Mesodermal cell (in vitro differentiated cells): ENCODE results near the gene RRBP1.
A peak's percentile ranks its signal among the peaks of the same experiment; 100 is the strongest.

ENCODE experiments used
- H3K27ac ChIP-seq: 2 replicates; pipeline ENCODE4 v1.7.0; 2013; ENCODE audit warnings: mild to moderate bottlenecking, low read depth, low read length, moderate library complexity; ENCODE audit not compliant: severe bottlenecking
- H3K36me3 ChIP-seq: 2 replicates; pipeline ENCODE4 v1.7.1; 2013; ENCODE audit warnings: mild to moderate bottlenecking, low read length, moderate library complexity; ENCODE audit not compliant: control insufficient read depth, insufficient read depth
- H3K4me1 ChIP-seq: one replicate; pipeline ENCODE4 v1.7.1; 2013; ENCODE audit warnings: mild to moderate bottlenecking, low read length; ENCODE audit not compliant: insufficient read depth, control insufficient read depth, poor library complexity, severe bottlenecking
- H3K4me3 ChIP-seq: 2 replicates; pipeline ENCODE4 v1.7.0; 2013; ENCODE audit warnings: low read length, control low read depth, mild to moderate bottlenecking; ENCODE audit not compliant: insufficient read depth, poor library complexity, severe bottlenecking; ENCODE audit errors: extremely low read depth
- H3K9me3 ChIP-seq: 2 replicates; pipeline ENCODE4 v1.7.1; 2013; ENCODE audit warnings: mild to moderate bottlenecking, low read length, moderate library complexity; ENCODE audit not compliant: control insufficient read depth
- WGBS, 2 experiments: methylation state at CpG; one replicate each; pipeline ENCODE4 v1.1.5; 2013; ENCODE audit warnings: missing lambda C conversion rate in 2 of 2; ENCODE audit not compliant: insufficient coverage in 2 of 2; 5-methylcytosine and 5-hydroxymethylcytosine counted together

RRBP1 gene

DNA sequence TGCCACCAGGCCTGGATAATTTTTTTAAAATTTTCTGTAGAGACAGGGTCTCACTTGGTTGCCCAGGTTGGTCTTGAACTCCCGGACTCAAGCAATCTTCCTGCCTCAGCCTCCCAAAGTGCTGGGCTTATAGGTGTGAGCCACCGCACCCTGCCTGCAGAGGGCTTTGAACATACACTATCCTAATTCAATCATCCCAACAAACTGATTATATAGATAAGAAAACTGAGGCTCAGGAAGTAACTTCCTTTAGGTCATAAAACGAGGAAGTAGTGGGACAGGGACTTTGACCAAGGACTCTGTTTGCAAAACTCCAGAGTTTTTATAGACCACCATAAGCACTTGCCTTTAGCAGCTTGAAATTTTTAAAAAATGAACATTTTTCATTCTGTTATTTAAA is 12.7 kb upstream of the RRBP1 start:
- Histone ChIP-seq H3K36me3 (no peaks in the 10 kb centered on the region), H3K9me3 (no peaks in the 10 kb centered on the region), H3K4me1 (no peaks in the 10 kb centered on the region), H3K4me3 (no peak overlapping the region), H3K27ac (no peak overlapping the region)
- 94 to 100% methylated on average over 1 to 2 of the region's 3 CpGs for WGBS, 2 experiments

- Histone ChIP-seq H3K27ac (no peak overlapping the region), H3K4me3 (no peak overlapping the region), H3K4me1 (peaks cover 3% of the 10 kb centered on the region), H3K9me3 (no peaks in the 10 kb centered on the region), H3K36me3 (no peaks in the 10 kb centered on the region)
- WGBS, 2 experiments = 77 to 81% methylated on average over 18 of the region's 18 CpGs
Observed at GRCh38 chr20:17693444-17694001, 11.5 kb upstream of the RRBP1 start.

GRCh38 chr20:17691758-17692157 is 9.7 kb upstream of the RRBP1 start:
- Histone ChIP-seq H3K27ac (no peak overlapping the region), H3K9me3 (no peaks in the 10 kb centered on the region), H3K4me1 (peaks cover 3% of the 10 kb centered on the region), H3K36me3 (no peaks in the 10 kb centered on the region), H3K4me3 (no peak overlapping the region)
- WGBS, 2 experiments = 80 to 89% methylated on average over 1 of the region's 2 CpGs

GRCh38 chr20:17690144-17690543 is 8.1 kb upstream of the RRBP1 start:
- no peaks in the 10 kb centered on the region for H3K36me3 ChIP-seq
- no peaks in the 10 kb centered on the region for H3K9me3 ChIP-seq
- peaks cover 3% of the 10 kb centered on the region for H3K4me1 ChIP-seq
- WGBS, 2 experiments = 100% methylated on average over 1 of the region's 2 CpGs; no CpG with 5 or more reads in 1 of the 2 experiments
- H3K27ac ChIP-seq = no peak overlapping the region
- no peak overlapping the region for H3K4me3 ChIP-seq

DNA sequence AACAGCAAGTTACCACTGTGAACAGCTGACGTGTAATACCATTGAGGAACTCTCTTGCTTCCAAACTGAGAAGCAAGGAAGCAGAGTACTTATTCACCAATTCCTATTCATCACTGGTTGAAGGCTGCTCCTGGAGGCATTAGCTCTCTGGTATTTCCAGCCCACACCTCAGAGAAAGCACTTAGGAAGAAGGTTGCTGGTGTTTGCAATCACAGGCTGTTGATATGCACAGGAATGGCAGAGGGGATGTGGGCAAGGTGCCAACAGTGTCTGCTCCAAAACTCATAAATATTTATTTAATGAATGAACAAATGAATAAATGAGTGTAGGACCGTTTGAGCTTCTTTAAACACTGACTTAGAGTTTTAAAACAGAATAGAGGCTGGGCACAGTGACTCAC is 6.9 kb upstream of the RRBP1 start:
- Histone ChIP-seq H3K4me1 (peaks cover 3% of the 10 kb centered on the region), H3K4me3 (no peak overlapping the region), H3K27ac (no peak overlapping the region), H3K36me3 (no peaks in the 10 kb centered on the region), H3K9me3 (no peaks in the 10 kb centered on the region)
- 58% methylated on average over 2 of the region's 2 CpGs; no CpG with 5 or more reads in 1 of the 2 experiments for WGBS, 2 experiments

GRCh38 chr20:17687800-17688199 is 5.8 kb upstream of the RRBP1 start:
- H3K4me1 ChIP-seq = peaks cover 3% of the 10 kb centered on the region
- no peak overlapping the region for H3K4me3 ChIP-seq
- H3K27ac ChIP-seq = no peak overlapping the region
- WGBS, 2 experiments = 86 to 91% methylated on average over 2 to 3 of the region's 3 CpGs
- no peaks in the 10 kb centered on the region for H3K36me3 ChIP-seq
- H3K9me3 ChIP-seq = no peaks in the 10 kb centered on the region

- H3K4me1 ChIP-seq = peaks cover 5% of the 10 kb centered on the region
- WGBS, 2 experiments = 63% methylated on average over 1 of the region's 1 CpG; no CpG with 5 or more reads in 1 of the 2 experiments
Observed at GRCh38 chr20:17685168-17685567, 3.1 kb upstream of the RRBP1 start.

DNA sequence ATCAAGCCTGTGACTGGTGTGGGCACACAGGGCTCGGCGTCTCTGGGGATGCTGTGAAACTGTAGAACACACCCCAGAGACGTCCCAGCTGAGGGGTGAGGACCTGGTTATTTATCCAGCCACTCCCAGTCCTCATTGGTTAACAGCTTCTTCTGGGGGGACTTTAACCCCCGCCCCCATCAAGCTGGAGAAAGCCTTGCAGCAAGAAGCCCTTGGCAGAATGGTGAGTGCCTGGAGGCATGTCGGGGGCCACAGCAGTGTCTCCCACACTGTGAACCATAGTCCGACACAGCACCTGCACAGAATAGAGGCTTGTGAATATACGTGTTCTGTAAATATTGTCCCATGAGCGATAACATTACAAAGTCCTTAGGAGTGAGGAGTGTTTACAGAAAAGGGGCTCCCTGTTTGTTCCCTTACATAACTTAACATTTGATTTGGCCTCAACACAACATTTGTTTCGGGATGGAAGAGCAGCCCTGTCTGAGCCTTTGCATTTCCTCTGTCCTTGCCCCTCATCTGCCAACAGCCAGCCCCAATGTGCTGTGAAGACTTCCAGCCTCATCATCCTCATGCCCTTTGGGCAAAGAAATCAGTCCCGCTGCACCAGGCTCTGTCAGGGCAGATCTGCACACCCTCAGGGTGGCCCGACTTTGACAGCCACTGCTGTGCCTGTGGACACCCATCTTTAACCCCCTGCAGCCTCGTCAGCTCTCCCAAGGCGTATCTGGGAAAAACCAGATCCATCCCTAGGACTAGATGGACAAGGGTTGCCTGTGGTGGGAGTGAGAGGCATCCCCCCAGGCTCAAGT is 2.2 kb upstream of the RRBP1 start:
- WGBS, 2 experiments = 89 to 92% methylated on average over 6 to 12 of the region's 13 CpGs
- H3K27ac ChIP-seq = no peak overlapping the region
- peaks cover 12% of the 10 kb centered on the region for H3K4me1 ChIP-seq
- no peak overlapping the region for H3K4me3 ChIP-seq
- peaks cover 10% of the 10 kb centered on the region for H3K36me3 ChIP-seq
- no peaks in the 10 kb centered on the region for H3K9me3 ChIP-seq

More at GRCh38 chr20:17685168-17685567, 3.1 kb upstream of the RRBP1 start:
- Histone ChIP-seq H3K4me3 (no peak overlapping the region), H3K27ac (no peak overlapping the region), H3K36me3 (peaks cover 2% of the 10 kb centered on the region), H3K9me3 (no peaks in the 10 kb centered on the region)

DNA sequence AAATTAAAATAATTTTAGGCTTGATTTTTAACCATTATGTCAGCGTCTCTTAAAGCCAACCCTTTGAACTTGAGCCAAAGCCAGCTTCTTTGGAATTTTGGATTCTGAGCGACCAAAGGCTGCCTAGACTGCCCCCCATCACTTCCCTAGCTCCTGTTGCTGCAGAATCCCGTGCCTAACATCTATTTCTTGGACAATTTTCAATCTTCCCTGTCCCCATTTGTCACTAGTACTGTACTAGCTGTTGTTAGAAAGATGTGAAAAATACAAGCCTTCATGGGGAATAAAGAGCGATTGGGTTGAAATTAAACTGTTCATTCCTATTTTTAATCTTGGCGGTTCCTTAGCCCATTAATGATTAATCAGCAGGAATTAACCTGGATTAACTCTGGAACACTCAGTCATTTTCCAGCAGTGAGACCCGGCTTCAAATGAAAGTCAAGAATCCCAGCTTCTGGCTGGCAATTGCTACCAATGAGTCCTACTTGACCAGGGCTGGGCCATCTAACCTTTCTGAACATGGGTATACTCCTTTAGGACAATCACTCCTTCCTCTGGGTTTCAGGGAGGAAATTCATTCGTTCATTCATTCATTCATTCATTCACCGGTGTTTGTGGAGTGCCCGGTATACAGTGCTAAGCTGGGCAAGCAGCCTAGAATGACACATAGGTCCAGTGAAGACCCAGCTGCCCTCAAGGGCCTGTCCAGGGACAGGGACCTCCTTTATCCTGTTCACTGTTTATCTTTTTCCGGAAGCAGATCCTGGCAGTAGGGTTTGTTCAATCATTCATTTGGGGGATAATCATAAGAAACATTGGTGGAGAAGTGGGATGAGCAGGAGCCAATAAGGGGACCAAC is 1.4 kb upstream of the RRBP1 start:
- H3K27ac ChIP-seq = no peak overlapping the region
- H3K4me3 ChIP-seq = no peak overlapping the region
- peaks cover 19% of the 10 kb centered on the region for H3K36me3 ChIP-seq
- H3K9me3 ChIP-seq = no peaks in the 10 kb centered on the region
- H3K4me1 ChIP-seq = peaks cover 12% of the 10 kb centered on the region
- WGBS, 2 experiments = 86 to 97% methylated on average over 7 to 8 of the region's 10 CpGs

- peaks cover 17% of the 10 kb centered on the region for H3K4me1 ChIP-seq
- H3K4me3 ChIP-seq = peak overlapping the region; percentile 61
- WGBS, 2 experiments = 56% methylated on average over 6 of the region's 10 CpGs; no CpG with 5 or more reads in 1 of the 2 experiments
- peaks cover 25% of the 10 kb centered on the region for H3K36me3 ChIP-seq
- peak overlapping the region; percentile 68 for H3K27ac ChIP-seq
- no peaks in the 10 kb centered on the region for H3K9me3 ChIP-seq
Observed at GRCh38 chr20:17682889-17683198, 802 bp upstream of the RRBP1 start.
